ENCODE results near the gene COBL. TPM values are rescaled to one million over a fixed set of nuclear protein-coding genes. Genes with fewer than 3 reads are reported as not detected.
A peak's percentile ranks its signal among the peaks of the same experiment; 100 is the strongest.

The COBL gene
- total RNA-seq, 1 donor from 2014 or later: 6.3 TPM

DNA sequence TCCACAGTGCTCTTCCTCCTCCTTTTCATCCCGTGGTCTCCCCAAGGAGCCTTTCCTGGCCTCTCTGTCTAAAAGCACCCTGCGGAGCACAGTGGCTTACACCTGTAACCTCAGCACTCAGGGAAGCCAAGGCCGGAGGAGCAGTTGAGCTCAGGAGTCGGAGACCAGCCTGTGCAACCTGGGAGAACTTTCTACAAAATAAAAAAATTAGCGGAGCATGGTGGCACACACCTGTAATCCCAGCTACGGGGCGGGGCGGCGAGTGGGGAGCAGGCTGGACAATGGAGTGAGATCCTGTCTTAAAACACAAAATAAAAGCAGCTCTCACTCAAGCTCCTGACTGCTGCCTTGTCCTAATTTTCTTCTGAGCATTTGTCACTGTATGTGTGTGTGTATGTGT lies 1.4 kb upstream of the COBL start:
- Mint-ChIP-seq H3K27me3 (ENCODE audit: insufficient read depth, low read depth) (peaks cover 42% of the 10 kb centered on the region), H3K36me3 (no peaks in the 10 kb centered on the region), H3K4me3 (peak overlapping the region; percentile 85), H3K27ac (no peak overlapping the region), H3K4me1 (peaks cover 9% of the 10 kb centered on the region), H3K9me3 (no peaks in the 10 kb centered on the region)
- peaks cover 30% of the 10 kb centered on the region for H3K79me2 ChIP-seq (ENCODE audit: low read depth)
- H4K20me1 ChIP-seq (ENCODE audit: low read depth): no peaks in the 10 kb centered on the region
- no peak overlapping the region for H3K9ac ChIP-seq
- H2AFZ ChIP-seq (replicated peaks): no peak overlapping the region
- no peak for DNase-seq (ENCODE audit: low spot score)
- H3F3A ChIP-seq (ENCODE audit: low read depth): peaks cover 28% of the 10 kb centered on the region
- peaks cover 39% of the 10 kb centered on the region for H3K27me3 ChIP-seq
- no peak overlapping the region for H3K4me3 ChIP-seq
- H3K27ac ChIP-seq: no peak overlapping the region
- TF ChIP-seq, protein P1, sequence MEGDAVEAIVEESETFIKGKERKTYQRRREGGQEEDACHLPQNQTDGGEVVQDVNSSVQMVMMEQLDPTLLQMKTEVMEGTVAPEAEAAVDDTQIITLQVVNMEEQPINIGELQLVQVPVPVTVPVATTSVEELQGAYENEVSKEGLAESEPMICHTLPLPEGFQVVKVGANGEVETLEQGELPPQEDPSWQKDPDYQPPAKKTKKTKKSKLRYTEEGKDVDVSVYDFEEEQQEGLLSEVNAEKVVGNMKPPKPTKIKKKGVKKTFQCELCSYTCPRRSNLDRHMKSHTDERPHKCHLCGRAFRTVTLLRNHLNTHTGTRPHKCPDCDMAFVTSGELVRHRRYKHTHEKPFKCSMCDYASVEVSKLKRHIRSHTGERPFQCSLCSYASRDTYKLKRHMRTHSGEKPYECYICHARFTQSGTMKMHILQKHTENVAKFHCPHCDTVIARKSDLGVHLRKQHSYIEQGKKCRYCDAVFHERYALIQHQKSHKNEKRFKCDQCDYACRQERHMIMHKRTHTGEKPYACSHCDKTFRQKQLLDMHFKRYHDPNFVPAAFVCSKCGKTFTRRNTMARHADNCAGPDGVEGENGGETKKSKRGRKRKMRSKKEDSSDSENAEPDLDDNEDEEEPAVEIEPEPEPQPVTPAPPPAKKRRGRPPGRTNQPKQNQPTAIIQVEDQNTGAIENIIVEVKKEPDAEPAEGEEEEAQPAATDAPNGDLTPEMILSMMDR (IDR thresholded peaks at IDR 0.05): no peak
- peaks cover 19% of the 10 kb centered on the region for H3K4me1 ChIP-seq
- H3K4me2 ChIP-seq: peak overlapping the region; percentile 96
- H3K36me3 ChIP-seq: no peaks in the 10 kb centered on the region
- no peaks in the 10 kb centered on the region for H3K9me3 ChIP-seq (ENCODE audit: low read depth)

DNA sequence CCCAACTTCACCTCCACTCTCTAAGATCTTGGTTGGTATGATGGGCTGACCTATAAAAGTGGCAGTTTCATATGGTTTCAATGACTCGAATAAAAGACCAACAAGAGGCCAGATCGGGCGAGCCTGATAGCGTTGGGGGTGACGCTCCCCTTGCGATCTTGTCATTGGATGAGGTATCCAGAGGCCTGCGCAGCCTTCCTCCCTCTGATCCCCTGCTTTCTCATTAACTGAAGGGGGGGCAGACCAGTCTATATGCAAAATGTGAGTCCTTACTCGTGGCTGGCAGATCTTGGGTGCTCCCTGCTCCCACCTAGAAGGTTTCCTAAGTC lies 937 bp upstream of the COBL start:
- peaks cover 42% of the 10 kb centered on the region for H3K27me3 Mint-ChIP-seq (ENCODE audit: insufficient read depth, low read depth)
- Histone ChIP-seq H3F3A (ENCODE audit: low read depth) (peaks cover 28% of the 10 kb centered on the region), H3K9me3 (ENCODE audit: low read depth) (no peaks in the 10 kb centered on the region), H4K20me1 (ENCODE audit: low read depth) (no peaks in the 10 kb centered on the region), H3K4me2 (peak overlapping the region; percentile 96), H2AFZ (replicated peaks) (peak overlapping the region; percentile 96), H3K79me2 (ENCODE audit: low read depth) (peaks cover 34% of the 10 kb centered on the region), H3K36me3 (no peaks in the 10 kb centered on the region), H3K27ac (no peak overlapping the region), H3K4me3 (peak overlapping the region; percentile 71), H3K27me3 (peaks cover 39% of the 10 kb centered on the region), H3K9ac (no peak overlapping the region), H3K4me1 (peaks cover 19% of the 10 kb centered on the region)
- peaks cover 9% of the 10 kb centered on the region for H3K4me1 Mint-ChIP-seq
- no peak overlapping the region for H3K27ac Mint-ChIP-seq
- H3K36me3 Mint-ChIP-seq: no peaks in the 10 kb centered on the region
- no peaks in the 10 kb centered on the region for H3K9me3 Mint-ChIP-seq
- TF ChIP-seq, protein P1 (IDR thresholded peaks at IDR 0.05): no peak
- TF ChIP-seq EZH2 (IDR thresholded peaks at IDR 0.05): peak; percentile 10
- TF ChIP-seq EZH2phosphoT487 (IDR thresholded peaks at IDR 0.05): no peak
- DNase-seq (ENCODE audit: low spot score): peak; percentile 43
- peak overlapping the region; percentile 85 for H3K4me3 Mint-ChIP-seq

DNA sequence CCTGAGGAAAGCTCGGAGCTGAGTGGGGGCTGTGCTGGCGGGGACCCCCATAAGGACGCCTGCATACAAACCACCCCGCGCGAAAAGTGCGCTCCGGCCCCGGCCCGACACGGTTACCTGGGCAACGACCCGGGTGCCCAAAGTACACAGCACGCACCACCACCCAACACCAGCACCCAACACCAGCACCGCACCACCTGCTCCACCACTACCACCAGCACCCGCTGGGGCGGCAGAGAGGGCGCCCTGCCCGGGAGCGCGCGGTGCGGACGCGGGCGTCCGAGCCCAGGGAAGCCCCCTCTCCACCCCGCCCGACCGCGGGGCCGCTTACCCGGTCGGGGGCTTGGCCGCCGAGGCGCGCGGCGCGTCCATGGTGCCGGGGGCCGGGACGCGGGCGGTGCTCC lies 345 bp downstream of the COBL start:
- TF ChIP-seq EZH2phosphoT487 (IDR thresholded peaks at IDR 0.05) (no peak), EZH2 (IDR thresholded peaks at IDR 0.05) (no peak)
- TF ChIP-seq, protein P1 (IDR thresholded peaks at IDR 0.05): peak; percentile 22
- Histone ChIP-seq H3F3A (ENCODE audit: low read depth) (peaks cover 32% of the 10 kb centered on the region), H4K20me1 (ENCODE audit: low read depth) (no peaks in the 10 kb centered on the region), H3K9ac (no peak overlapping the region), H3K27me3 (peaks cover 39% of the 10 kb centered on the region), H3K4me1 (peaks cover 22% of the 10 kb centered on the region), H3K4me2 (peak overlapping the region; percentile 96), H2AFZ (replicated peaks) (peak overlapping the region; percentile 90), H3K4me3 (peak overlapping the region; percentile 71), H3K36me3 (no peaks in the 10 kb centered on the region), H3K9me3 (ENCODE audit: low read depth) (no peaks in the 10 kb centered on the region), H3K79me2 (ENCODE audit: low read depth) (peaks cover 40% of the 10 kb centered on the region), H3K27ac (no peak overlapping the region)
- H3K4me1 Mint-ChIP-seq: peaks cover 9% of the 10 kb centered on the region
- no peaks in the 10 kb centered on the region for H3K36me3 Mint-ChIP-seq
- DNase-seq (ENCODE audit: low spot score): no peak
- no peaks in the 10 kb centered on the region for H3K9me3 Mint-ChIP-seq
- H3K4me3 Mint-ChIP-seq: peak overlapping the region; percentile 87
- no peak overlapping the region for H3K27ac Mint-ChIP-seq
- peaks cover 44% of the 10 kb centered on the region for H3K27me3 Mint-ChIP-seq (ENCODE audit: insufficient read depth, low read depth)
